NCI-H345 treated with DMSO at 0.1 percent for 48 hours (cell line): ENCODE data around the gene CLDN7.

ENCODE experiments used
- DNase-seq: peaks from one replicate; lab custom pipeline; 2025; ENCODE audit not compliant: unreplicated experiment; lab: John Stamatoyannopoulos, UW

Gene CLDN7

GRCh38 chr17:7289256-7290032, 27.2 kb upstream of the CLDN7 start:
- no peak for DNase-seq

DNA sequence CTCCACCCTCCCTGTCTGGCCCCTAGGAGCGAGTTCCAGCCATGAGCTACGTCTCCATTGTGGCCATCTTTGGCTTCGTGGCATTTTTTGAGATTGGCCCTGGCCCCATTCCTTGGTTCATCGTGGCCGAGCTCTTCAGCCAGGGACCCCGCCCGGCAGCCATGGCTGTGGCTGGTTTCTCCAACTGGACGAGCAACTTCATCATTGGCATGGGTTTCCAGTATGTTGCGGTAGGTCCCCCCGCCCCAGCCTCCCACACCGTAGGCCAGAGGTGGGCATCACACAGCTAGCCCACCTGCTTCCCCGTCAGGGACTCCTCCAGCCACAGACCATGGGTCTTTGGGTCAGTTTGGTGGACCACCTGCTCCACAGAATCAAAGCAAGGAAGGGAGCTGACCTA, 23.4 kb upstream of the CLDN7 start:
- no peak for DNase-seq

DNA sequence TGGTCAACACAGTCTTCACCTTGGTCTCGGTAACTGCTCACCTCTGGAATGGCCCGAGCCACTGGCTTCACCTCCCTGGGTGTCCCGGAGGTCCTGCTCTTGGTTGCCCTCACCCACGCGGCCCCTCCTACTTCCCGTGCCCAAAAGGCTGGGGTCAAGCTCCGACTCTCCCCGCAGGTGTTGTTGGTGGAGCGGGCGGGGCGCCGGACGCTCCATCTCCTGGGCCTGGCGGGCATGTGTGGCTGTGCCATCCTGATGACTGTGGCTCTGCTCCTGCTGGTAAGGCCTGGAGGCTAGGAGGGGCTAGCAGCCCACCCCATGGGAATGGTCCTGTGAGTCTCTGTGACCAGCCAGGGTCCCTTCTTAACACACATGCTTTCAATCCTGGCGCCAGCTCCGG, 22.6 kb upstream of the CLDN7 start:
- DNase-seq, result no peak

- DNase-seq, result no peak
These were observed 21.4 kb upstream of the CLDN7 start for GRCh38 chr17:7283471-7284216.

DNA sequence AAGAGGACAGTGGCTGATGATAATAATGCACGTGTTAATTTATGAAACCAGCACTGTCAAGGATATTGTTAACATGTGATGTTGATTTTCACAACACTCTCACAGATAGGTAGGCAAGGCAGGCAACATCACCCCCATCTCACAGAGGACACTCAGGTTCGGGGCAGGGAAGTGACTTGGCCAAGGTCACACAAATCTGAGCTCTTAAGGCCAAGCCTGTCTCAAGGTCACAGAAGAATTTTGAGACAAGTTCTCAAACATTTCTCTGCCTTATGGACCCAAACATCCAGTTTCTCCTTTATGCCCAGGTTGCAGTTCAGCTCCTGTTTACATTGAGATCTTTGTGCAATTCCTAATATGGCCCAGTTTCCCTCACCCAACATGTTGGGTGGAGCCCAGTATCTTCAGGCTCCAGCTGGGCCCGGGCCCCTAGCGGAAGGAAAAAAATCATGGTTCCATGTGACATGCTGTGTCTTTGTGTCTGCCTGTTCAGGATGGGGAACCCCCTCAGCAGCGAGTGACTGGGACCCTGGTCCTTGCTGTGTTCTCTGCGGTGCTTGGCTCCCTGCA, 20.6 kb upstream of the CLDN7 start:
- no peak for DNase-seq

DNA sequence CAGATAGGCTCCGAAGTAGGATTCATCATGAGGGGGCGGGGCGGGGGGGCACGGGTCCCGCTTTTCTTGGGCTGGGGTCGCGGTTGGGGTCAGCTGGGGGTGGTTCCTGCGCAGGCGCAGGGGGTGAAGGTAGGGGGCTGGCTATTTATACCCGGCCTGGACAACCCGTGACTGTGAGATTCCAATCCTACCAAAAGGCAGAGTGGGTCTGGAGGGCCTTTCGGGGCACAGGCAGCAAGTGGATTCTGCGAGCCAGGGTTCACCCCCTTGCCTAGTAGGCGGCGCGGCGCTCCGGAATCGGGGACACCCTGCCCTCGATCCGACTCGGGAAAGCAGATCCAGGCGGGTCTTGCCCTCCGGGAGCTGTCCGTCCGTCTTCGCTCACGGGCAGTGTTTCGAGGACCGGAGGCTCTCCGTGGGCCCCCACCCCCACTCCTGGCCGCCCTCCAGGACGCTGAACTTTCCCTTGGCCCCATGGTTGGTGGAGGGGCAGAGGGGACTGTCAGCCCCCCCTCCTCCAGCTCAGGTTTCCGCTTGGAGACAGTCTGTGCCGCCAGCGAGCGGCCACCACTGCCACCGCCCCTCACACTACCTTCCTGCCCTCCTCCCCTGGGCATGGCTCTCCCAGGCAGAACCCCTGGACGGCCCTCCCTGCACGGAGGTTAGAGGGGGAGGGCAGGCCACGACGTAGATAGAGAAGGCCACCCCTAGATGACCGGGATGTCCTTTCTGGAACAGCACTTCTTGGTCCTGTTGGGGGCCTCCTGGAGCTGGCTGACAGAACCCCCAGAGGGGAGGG, 19.9 kb upstream of the CLDN7 start:
- DNase-seq, result no peak

DNA sequence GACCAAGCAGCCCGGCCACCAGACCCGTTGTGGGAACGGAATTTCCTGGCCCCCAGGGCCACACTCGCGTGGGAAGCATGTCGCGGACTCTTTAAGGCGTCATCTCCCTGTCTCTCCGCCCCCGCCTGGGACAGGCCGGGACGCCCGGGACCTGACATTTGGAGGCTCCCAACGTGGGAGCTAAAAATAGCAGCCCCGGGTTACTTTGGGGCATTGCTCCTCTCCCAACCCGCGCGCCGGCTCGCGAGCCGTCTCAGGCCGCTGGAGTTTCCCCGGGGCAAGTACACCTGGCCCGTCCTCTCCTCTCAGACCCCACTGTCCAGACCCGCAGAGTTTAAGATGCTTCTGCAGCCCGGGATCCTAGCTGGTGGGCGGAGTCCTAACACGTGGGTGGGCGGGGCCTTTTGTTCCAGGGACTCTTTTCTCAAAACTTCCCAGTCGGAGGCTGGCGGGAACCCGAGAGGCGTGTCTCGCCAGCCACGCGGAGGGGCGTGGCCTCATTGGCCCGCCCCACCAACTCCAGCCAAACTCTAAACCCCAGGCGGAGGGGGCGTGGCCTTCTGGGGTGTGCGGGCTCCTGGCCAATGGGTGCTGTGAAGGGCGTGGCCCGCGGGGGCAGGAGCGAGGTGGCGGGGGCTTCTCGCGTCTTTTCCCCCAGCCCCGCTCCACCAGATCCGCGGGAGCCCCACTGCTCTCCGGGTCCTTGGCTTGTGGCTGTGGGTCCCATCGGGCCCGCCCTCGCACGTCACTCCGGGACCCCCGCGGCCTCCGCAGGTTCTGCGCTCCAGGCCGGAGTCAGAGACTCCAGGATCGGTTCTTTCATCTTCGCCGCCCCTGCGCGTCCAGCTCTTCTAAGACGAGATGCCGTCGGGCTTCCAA, 19.0 kb upstream of the CLDN7 start, which contains the start of gene SLC2A4:
Gene SLC2A4, plus strand, starts transcription at position 645 of the 879 bp plus-strand sequence. Its CDS starts 217 bp downstream, at position 862.
- peak; percentile 36 for DNase-seq

GRCh38 chr17:7280519-7281073, 18.3 kb upstream of the CLDN7 start:
- DNase-seq, result peak; percentile 45

GRCh38 chr17:7279448-7279847, 17.2 kb upstream of the CLDN7 start:
- DNase-seq, result no peak

- DNase-seq, result no peak
These were observed 4.5 kb upstream of the CLDN7 start for GRCh38 chr17:7266784-7267183.

DNA sequence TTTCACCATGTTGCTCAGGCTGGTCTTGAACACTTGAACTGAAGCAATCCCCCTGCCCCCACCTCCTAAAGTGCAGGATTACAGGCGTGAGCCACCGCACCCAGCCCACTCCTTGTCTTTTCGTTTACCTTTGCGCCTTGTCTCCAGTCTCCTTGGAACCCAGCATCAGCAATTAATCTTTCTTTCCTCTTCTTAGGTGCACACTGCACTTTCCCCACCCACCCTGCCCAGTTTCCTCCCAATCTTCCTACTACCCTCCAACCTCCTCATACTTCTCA, 1.5 kb upstream of the CLDN7 start:
- no peak for DNase-seq

DNA sequence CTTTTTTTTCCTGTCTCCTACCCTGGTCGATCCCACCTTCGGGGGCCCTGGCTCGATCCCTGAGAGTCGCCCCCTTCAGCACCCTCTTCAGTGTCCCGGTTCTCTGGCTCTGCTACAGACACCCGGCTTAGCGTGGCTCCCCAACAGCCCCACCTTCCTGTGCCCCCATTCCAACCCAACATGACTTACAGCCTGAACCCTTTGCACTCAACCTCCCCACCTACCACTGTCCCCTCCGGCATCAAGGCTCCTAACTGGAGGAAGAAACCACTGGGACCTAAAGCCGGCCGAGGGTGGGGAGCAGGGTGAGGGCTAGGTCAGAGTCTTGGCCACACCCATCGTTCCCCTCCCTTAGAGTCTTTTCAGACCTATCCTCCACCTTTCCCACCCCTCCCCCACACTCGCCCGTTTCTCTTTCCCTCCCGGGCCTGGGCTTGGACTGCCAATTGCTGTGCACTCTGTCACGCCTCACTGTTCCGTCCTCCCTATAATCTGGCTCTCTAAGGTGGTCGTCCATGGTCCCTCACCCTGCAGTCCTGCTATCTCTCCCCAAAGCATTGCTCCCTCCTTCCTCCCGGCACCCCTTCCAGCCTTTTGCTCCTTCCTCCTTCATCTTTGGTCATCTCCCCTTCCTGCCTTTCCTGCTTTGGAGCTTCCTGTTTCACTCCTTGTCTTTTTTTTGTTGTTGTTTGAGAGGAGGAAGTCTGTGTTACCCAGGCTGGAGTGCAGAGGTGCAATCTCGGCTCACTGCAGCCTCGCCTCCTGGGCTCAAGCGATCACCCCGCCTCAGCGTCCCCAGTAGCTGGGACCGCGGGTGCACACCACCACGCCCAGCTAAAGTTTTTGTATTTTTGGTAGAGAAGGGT, 890 bp upstream of the CLDN7 start:
- DNase-seq, result no peak

- DNase-seq, result no peak
These were observed 693 bp downstream of the CLDN7 start for GRCh38 chr17:7261379-7262191.

DNA sequence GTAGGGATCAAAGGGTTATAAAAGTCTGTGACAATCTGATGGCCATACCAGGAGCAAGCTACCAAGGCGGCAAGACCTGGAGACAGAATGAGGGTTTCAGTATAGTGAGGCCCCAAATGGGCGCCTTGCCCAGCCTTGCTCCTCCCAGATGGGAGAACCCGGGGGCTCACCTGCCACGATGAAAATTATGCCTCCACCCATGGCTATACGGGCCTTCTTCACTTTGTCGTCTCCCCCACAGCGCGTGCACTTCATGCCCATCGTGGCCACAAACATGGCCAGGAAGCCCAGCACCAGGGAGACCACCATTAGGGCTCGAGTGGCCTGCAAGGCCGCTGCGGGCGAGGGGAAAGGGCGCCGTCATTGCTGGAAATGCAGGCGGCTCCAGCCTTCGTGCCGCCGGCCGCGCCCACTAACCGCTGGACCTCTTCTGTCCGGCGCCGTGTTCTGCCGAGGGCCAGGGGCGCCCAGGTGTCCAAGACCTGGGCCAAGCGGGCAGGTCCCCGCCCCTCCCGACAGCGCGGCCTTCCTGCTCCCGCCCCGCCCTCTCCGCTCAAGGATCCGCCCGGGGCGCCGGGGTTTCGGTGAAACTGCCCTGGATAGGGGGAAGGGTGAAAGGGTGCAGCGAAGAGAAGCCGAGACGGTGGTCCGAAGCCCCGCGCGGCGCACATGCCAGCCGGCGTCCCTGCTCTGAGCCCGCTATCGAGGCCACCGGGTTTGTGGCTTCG, 1.5 kb downstream of the CLDN7 start:
- no peak for DNase-seq

DNA sequence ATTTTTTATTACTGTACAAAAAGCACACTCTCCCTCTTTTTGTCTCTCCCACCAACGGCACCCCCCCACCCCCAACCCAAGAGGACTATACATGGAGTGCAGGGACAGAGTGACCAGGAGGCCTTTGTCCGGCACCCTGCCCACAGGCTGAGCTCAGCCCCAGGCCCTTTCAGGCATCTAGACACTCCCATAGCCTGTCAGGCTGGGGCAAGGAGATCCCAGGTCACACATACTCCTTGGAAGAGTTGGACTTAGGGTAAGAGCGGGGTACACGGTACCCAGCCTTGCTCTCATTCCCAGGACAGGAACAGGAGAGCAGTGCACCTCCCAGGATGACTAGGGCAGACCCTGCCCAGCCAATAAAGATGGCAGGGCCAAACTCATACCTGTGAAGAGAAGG, 2.1 kb downstream of the CLDN7 start:
- no peak for DNase-seq

GRCh38 chr17:7259555-7259889, 2.8 kb downstream of the CLDN7 start:
- DNase-seq, result no peak

- DNase-seq, result no peak
These were observed 3.3 kb downstream of the CLDN7 start for GRCh38 chr17:7258731-7259554.
